ENCODE results near the gene LRFN5. TPM values are rescaled to one million over a fixed set of nuclear protein-coding genes. Genes with fewer than 3 reads are reported as not detected.

LRFN5 gene
- total and polyA plus RNA-seq, 5 donors from 2014 or later: not detected

DNA sequence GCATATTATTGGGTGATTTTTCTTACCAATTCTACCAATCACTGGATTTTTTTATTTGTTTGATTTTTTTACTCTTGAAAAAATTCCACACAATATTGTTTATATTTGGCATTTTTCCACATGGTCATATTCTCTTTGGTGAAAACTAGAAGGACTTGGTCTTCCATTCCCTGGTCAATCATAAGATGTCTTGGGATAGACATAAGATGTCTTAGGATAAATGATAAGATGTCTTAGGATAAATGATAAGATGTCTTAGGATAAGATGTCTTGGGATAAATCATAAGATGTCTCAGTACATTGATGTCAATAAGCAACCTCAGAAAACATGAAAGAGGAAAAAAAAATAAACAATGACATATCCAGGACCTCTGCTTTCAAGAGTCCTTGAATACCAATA lies 309.1 kb downstream of the LRFN5 start:
- Histone ChIP-seq H3K4me3 (ENCODE audit: low read depth, low read length) (no peak overlapping the region), H3K27me3 (ENCODE audit: control insufficient read depth, insufficient read depth, low read length) (no peaks in the 10 kb centered on the region), H3K36me3 (ENCODE audit: control insufficient read depth, insufficient read depth, low read length) (no peaks in the 10 kb centered on the region), H3K9me3 (ENCODE audit: control insufficient read depth in 2 of 2, low read length in 2 of 2) (peaks cover 0 to 4% of the 10 kb centered on the region in 2 experiments), H3K4me1 (ENCODE audit: control insufficient read depth, insufficient read depth, low read length, poor library complexity, severe bottlenecking) (no peaks in the 10 kb centered on the region), H3K27ac (ENCODE audit: insufficient read depth, low read length, poor library complexity, severe bottlenecking) (no peak overlapping the region)
- Mint-ChIP-seq H3K27me3 (no peaks in the 10 kb centered on the region), H3K9me3 (peaks cover 0 to 11% (median 8%) of the 10 kb centered on the region in 7 donors), H3K27ac (no peak overlapping the region), H3K4me1 (no peaks in the 10 kb centered on the region), H3K4me3 (no peak overlapping the region), H3K36me3 (no peaks in the 10 kb centered on the region)
- no peak for DNase-seq
- no peak for ATAC-seq (ENCODE audit: low read depth in 2 of 2)

DNA sequence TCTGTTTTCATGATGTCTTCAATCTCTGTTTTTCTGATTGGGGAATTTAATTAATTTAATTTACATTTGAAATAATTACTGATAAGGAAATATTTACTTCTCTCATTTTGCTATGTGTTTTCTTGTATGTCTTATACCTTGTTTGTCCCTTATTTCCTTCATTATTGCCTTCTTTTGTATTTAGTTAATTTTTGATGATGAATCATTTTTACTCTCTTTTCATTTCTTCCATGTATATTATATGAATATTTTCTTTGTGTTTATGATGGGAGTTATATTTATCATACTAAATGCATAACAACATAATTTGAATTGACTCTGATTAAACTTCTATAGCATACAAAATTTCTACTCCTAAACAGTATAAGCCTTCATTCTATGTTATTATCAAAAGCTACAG lies 309.6 kb downstream of the LRFN5 start:
- no peaks in the 10 kb centered on the region for H3K36me3 ChIP-seq (ENCODE audit: control insufficient read depth, insufficient read depth, low read length)

DNA sequence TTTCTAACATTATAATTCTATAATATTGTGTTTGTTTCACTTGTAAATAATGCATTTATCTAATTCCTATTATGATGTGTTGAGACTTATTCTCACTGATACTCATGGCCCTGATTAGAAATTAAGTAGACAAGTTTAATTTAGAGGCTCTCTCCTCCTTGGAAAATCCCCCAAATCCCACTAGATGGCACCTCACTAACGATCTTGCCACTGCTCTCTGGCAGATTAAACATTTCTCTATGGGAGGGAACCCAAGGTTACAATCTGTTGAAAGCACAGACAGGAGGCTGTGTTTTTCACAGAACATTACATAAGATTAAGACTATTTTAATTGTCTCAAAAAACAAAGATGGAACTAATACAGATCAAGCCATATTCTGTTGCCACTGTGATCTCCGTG lies 318.7 kb downstream of the LRFN5 start:
- Mint-ChIP-seq H3K36me3 (no peaks in the 10 kb centered on the region), H3K4me3 (no peak overlapping the region), H3K27ac (no peak overlapping the region), H3K4me1 (no peaks in the 10 kb centered on the region), H3K9me3 (peaks cover 0 to 9% (median 3%) of the 10 kb centered on the region in 7 donors), H3K27me3 (no peaks in the 10 kb centered on the region)
- H3K27me3 ChIP-seq (ENCODE audit: control insufficient read depth, insufficient read depth, low read length): no peaks in the 10 kb centered on the region
- H3K36me3 ChIP-seq (ENCODE audit: control insufficient read depth, insufficient read depth, low read length): no peaks in the 10 kb centered on the region
- no peaks in the 10 kb centered on the region for H3K4me1 ChIP-seq (ENCODE audit: control insufficient read depth, insufficient read depth, low read length, poor library complexity, severe bottlenecking)
- no peak overlapping the region for H3K27ac ChIP-seq (ENCODE audit: insufficient read depth, low read length, poor library complexity, severe bottlenecking)
- DNase-seq (no peak), ATAC-seq (ENCODE audit: low read depth in 2 of 2) (no peak)
- H3K9me3 ChIP-seq (ENCODE audit: control insufficient read depth in 2 of 2, low read length in 2 of 2): no peaks in the 10 kb centered on the region
- H3K4me3 ChIP-seq (ENCODE audit: low read depth, low read length): no peak overlapping the region

More for the DNA sequence above, 309.6 kb downstream of the LRFN5 start:
- H3K27ac ChIP-seq (ENCODE audit: insufficient read depth, low read length, poor library complexity, severe bottlenecking): no peak overlapping the region
- H3K4me1 ChIP-seq (ENCODE audit: control insufficient read depth, insufficient read depth, low read length, poor library complexity, severe bottlenecking): no peaks in the 10 kb centered on the region
- Mint-ChIP-seq H3K9me3 (peaks cover 0 to 11% (median 8%) of the 10 kb centered on the region in 7 donors), H3K36me3 (no peaks in the 10 kb centered on the region), H3K4me1 (no peaks in the 10 kb centered on the region), H3K4me3 (no peak overlapping the region), H3K27ac (no peak overlapping the region), H3K27me3 (no peaks in the 10 kb centered on the region)
- no peak for ATAC-seq (ENCODE audit: low read depth in 2 of 2)
- no peaks in the 10 kb centered on the region for H3K27me3 ChIP-seq (ENCODE audit: control insufficient read depth, insufficient read depth, low read length)
- no peak overlapping the region for H3K4me3 ChIP-seq (ENCODE audit: low read depth, low read length)
- DNase-seq: no peak
- H3K9me3 ChIP-seq (ENCODE audit: control insufficient read depth in 2 of 2, low read length in 2 of 2): peaks cover 0 to 4% of the 10 kb centered on the region in 2 experiments

DNA sequence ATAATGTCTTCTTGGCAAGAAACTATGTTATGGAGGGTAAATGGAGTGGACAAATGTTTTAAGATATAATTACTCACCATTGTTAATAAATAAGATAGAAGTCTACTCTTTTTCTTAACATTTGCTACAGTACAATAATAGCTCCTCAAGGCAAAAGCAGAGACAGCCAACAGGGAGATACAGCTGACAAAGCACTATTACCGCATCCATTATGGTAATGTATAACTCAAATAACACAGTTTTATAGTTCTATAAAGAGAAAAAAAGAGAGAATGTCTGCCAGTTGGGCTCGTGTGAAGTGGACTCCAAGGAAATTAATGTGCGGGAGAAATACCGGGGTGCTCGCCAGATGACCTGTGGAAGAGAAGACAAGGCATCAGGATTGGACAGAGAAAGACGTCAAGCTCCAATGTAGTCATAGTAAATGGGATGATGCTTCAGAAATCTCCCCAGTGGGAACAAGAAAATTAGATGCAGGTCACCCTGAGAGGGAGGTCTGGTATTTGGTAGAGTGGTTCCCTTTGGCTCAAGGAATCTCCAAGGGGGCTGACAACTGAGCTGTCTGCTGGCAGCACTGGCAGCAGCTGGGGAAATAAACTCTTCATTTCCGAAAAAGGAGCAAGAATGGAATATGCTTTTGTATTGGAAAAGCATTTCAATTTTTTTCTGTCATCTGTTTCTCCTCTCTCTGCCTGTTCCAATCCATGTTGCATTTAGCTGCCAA lies 343.9 kb downstream of the LRFN5 start:
- ATAC-seq (ENCODE audit: low read depth in 2 of 2) (no peak), DNase-seq (no peak)
- no peak overlapping the region for H3K4me3 ChIP-seq (ENCODE audit: low read depth, low read length)
- H3K27me3 ChIP-seq (ENCODE audit: control insufficient read depth, insufficient read depth, low read length): no peaks in the 10 kb centered on the region
- H3K4me1 ChIP-seq (ENCODE audit: control insufficient read depth, insufficient read depth, low read length, poor library complexity, severe bottlenecking): no peaks in the 10 kb centered on the region
- no peaks in the 10 kb centered on the region for H3K36me3 Mint-ChIP-seq
- no peaks in the 10 kb centered on the region for H3K27me3 Mint-ChIP-seq
- no peaks in the 10 kb centered on the region for H3K4me1 Mint-ChIP-seq
- peaks cover 0 to 11% (median 7%) of the 10 kb centered on the region in 7 donors for H3K9me3 Mint-ChIP-seq
- no peak overlapping the region for H3K27ac Mint-ChIP-seq
- H3K4me3 Mint-ChIP-seq: no peak overlapping the region
- H3K9me3 ChIP-seq (ENCODE audit: control insufficient read depth in 2 of 2, low read length in 2 of 2): no peaks in the 10 kb centered on the region
- H3K36me3 ChIP-seq (ENCODE audit: control insufficient read depth, insufficient read depth, low read length): no peaks in the 10 kb centered on the region
- no peak overlapping the region for H3K27ac ChIP-seq (ENCODE audit: insufficient read depth, low read length, poor library complexity, severe bottlenecking)

Data from CD4-positive, CD25-positive, alpha-beta regulatory T cell (primary cell).